ENCODE data around the gene TSC22D2.

- no peak for TF ChIP-seq REST (IDR thresholded peaks at IDR 0.05; ENCODE audit: low read depth)
- no peak for TF ChIP-seq EP300 (IDR thresholded peaks at IDR 0.05; ENCODE audit: borderline replicate concordance)
- no peak for TF ChIP-seq TAF1 (IDR thresholded peaks at IDR 0.05; ENCODE audit: low read depth)
- no peak for TF ChIP-seq CREB1 (IDR thresholded peaks at IDR 0.05; ENCODE audit: low read depth)
- no peak for TF ChIP-seq FOXM1 (IDR thresholded peaks at IDR 0.05; ENCODE audit: borderline replicate concordance, low read depth)
- no peak for TF ChIP-seq YY1 (IDR thresholded peaks at IDR 0.05; ENCODE audit: low read depth)
Measured at GRCh38 chr3:150419076-150419868, 11.2 kb downstream of the TSC22D2 start.
